Upper lobe of left lung (tissue), 6 donors: ENCODE results near the gene ASB13. TPM values are rescaled to one million over a fixed set of nuclear protein-coding genes. Genes with fewer than 3 reads are reported as not detected.

ENCODE experiments used
- ATAC-seq, 2 donors: fragments of 200-7000 bp; cut with Tn5 transposase; one replicate each; pipeline ENCODE4 v1.9.1; 2022; ENCODE audit warnings: mild to moderate bottlenecking in 2 of 2, moderate library complexity in 2 of 2; ENCODE audit not compliant: low FRiP score in 2 of 2
- DNase-seq, 2 donors: peaks; one replicate each; pipeline ENCODE4 v3.0.0-alpha.2; 2019 to 2020
- H3K27ac ChIP-seq, 4 donors: fragments of 200-600 bp; sonication (generic); one replicate each; pipeline ENCODE4 v1.5.1; 2016 to 2019
- H3K27me3 ChIP-seq, 4 donors: fragments of 200-600 bp; sonication (generic); one replicate each; pipeline ENCODE4 v1.5.1; 2017 to 2019
- H3K36me3 ChIP-seq, 4 donors: fragments of 200-600 bp; sonication (generic); one replicate each; pipeline ENCODE4 v1.5.1; 2016 to 2019
- H3K4me1 ChIP-seq, 4 donors: fragments of 200-600 bp; sonication (generic); one replicate each; pipeline ENCODE4 v1.5.1; 2018 to 2019
- H3K4me3 ChIP-seq, 4 donors: fragments of 200-600 bp; sonication (generic); one replicate each; pipeline ENCODE4 v1.5.1; 2017 to 2019; ENCODE audit warnings: mild to moderate bottlenecking in 2 of 4, moderate library complexity in 1 of 4
- H3K9me3 ChIP-seq, 4 donors: fragments of 200-600 bp; sonication (generic); one replicate each; pipeline ENCODE4 v1.5.1; 2018 to 2019
- EP300 ChIP-seq, 4 donors: sonication (generic); formaldehyde crosslinking; IDR thresholded peaks; one replicate each; pipeline ENCODE4 v1.5.1; 2017; ENCODE audit warnings: antibody characterized with exemption in 4 of 4, control low read depth in 2 of 4
- POLR2A ChIP-seq, 4 donors: fragments of 450-650 bp; IDR thresholded peaks; one replicate each; pipeline ENCODE4 v1.5.1; 2016 to 2017; ENCODE audit warnings: antibody characterized with exemption in 4 of 4, mild to moderate bottlenecking in 2 of 4
- POLR2AphosphoS5 ChIP-seq, 2 donors: sonication (generic); formaldehyde crosslinking; IDR thresholded peaks; one replicate each; pipeline ENCODE4 v1.5.1; 2017; ENCODE audit warnings: antibody characterized with exemption in 2 of 2
- WGBS, 2 donors: methylation state at CpG; one replicate each; pipeline ENCODE4 v1.1.5; 2017 to 2018; 5-methylcytosine and 5-hydroxymethylcytosine counted together
- total RNA-seq, 6 donors: library from RNA; depleted of rRNA in 4 of 6; stranded (reverse); fragments of >200 nt in 4 of 6; gene quantifications; one replicate each; pipeline versions ENCODE4 v1.1.0 to v1.2.1, GENCODE V29; 2016 to 2021
- TF ChIP-seq, protein P1 (sequence below), 6 experiments: fragments of 450-650 bp in 4 of 6; fragments of 200-600 bp in 2 of 6; sonication (generic) in 2 of 6; IDR thresholded peaks; one replicate each; pipeline ENCODE4 v1.5.1; 2016 to 2019; ENCODE audit warnings: antibody characterized with exemption in 6 of 6
- donor health status: DM: no; HTN: no; CAD: no; lungs with moderate emphysema.
- donor health status: DM: no; HTN: yes; CAD: no; lungs with severe emphysema.

Gene ASB13
- total RNA-seq, 6 donors from 2014 or later = 6.3 to 32.5 (median 18.2) TPM

- 63 to 70% methylated on average over 8 of the region's 8 CpGs for WGBS, 2 donors
- Histone ChIP-seq H3K36me3 (no peaks in the 10 kb centered on the region), H3K27me3 (no peaks in the 10 kb centered on the region), H3K9me3 (peaks cover 0 to 4% (median 1%) of the 10 kb centered on the region in 4 donors), H3K4me1 (peaks cover 6 to 14% (median 8%) of the 10 kb centered on the region in 4 donors), H3K27ac (no peak overlapping the region), H3K4me3 (no peak overlapping the region)
- ATAC-seq (no peak), DNase-seq (no peak)
- TF ChIP-seq EP300 (IDR thresholded peaks at IDR 0.05) (no peak), POLR2A (IDR thresholded peaks at IDR 0.05) (no peak), POLR2AphosphoS5 (IDR thresholded peaks at IDR 0.05) (no peak)
- TF ChIP-seq, protein P1, sequence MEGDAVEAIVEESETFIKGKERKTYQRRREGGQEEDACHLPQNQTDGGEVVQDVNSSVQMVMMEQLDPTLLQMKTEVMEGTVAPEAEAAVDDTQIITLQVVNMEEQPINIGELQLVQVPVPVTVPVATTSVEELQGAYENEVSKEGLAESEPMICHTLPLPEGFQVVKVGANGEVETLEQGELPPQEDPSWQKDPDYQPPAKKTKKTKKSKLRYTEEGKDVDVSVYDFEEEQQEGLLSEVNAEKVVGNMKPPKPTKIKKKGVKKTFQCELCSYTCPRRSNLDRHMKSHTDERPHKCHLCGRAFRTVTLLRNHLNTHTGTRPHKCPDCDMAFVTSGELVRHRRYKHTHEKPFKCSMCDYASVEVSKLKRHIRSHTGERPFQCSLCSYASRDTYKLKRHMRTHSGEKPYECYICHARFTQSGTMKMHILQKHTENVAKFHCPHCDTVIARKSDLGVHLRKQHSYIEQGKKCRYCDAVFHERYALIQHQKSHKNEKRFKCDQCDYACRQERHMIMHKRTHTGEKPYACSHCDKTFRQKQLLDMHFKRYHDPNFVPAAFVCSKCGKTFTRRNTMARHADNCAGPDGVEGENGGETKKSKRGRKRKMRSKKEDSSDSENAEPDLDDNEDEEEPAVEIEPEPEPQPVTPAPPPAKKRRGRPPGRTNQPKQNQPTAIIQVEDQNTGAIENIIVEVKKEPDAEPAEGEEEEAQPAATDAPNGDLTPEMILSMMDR (IDR thresholded peaks at IDR 0.05) = no peak
These were observed 4.4 kb upstream of the ASB13 start for GRCh38 chr10:5670662-5671375.

GRCh38 chr10:5669604-5670003 is 3.2 kb upstream of the ASB13 start:
- 93 to 96% methylated on average over 1 of the region's 1 CpG for WGBS, 2 donors
- TF ChIP-seq EP300 (IDR thresholded peaks at IDR 0.05) = no peak
- TF ChIP-seq, protein P1 (IDR thresholded peaks at IDR 0.05) = no peak
- TF ChIP-seq POLR2A (IDR thresholded peaks at IDR 0.05) = no peak
- TF ChIP-seq POLR2AphosphoS5 (IDR thresholded peaks at IDR 0.05) = no peak
- Histone ChIP-seq H3K4me1 (peaks cover 7 to 25% (median 10%) of the 10 kb centered on the region in 4 donors), H3K9me3 (peaks cover 0 to 4% (median 1%) of the 10 kb centered on the region in 4 donors), H3K36me3 (no peaks in the 10 kb centered on the region), H3K4me3 (no peak overlapping the region), H3K27ac (no peak overlapping the region), H3K27me3 (no peaks in the 10 kb centered on the region)
- ATAC-seq (no peak), DNase-seq (no peak)

- 80 to 85% methylated on average over 4 of the region's 4 CpGs for WGBS, 2 donors
- no peaks in the 10 kb centered on the region for H3K36me3 ChIP-seq
- ATAC-seq (no peak), DNase-seq (no peak)
- no peak overlapping the region for H3K27ac ChIP-seq
- TF ChIP-seq, protein P1 (IDR thresholded peaks at IDR 0.05) = no peak
- no peak for TF ChIP-seq POLR2AphosphoS5 (IDR thresholded peaks at IDR 0.05)
- no peak for TF ChIP-seq EP300 (IDR thresholded peaks at IDR 0.05)
- TF ChIP-seq POLR2A (IDR thresholded peaks at IDR 0.05) = no peak
- H3K9me3 ChIP-seq = peaks cover 0 to 4% (median 1%) of the 10 kb centered on the region in 4 donors
- no peaks in the 10 kb centered on the region for H3K27me3 ChIP-seq
- peaks cover 7 to 33% (median 11%) of the 10 kb centered on the region in 4 donors for H3K4me1 ChIP-seq
- H3K4me3 ChIP-seq = no peak overlapping the region
These were observed 2.0 kb upstream of the ASB13 start for GRCh38 chr10:5668429-5668828.

GRCh38 chr10:5666841-5667630 is 641 bp upstream of the ASB13 start:
- ATAC-seq = no peak
- Histone ChIP-seq H3K27me3 (no peaks in the 10 kb centered on the region), H3K9me3 (no peaks in the 10 kb centered on the region), H3K27ac (no peak overlapping the region), H3K36me3 (no peaks in the 10 kb centered on the region), H3K4me3 (peak overlapping the region; percentile 15 to 96 (median 86)), H3K4me1 (peaks cover 7 to 33% (median 11%) of the 10 kb centered on the region in 4 donors)
- WGBS, 2 donors = 30 to 32% methylated on average over 15 of the region's 15 CpGs
- no peak for DNase-seq
- TF ChIP-seq, protein P1 (IDR thresholded peaks at IDR 0.05) = no peak
- TF ChIP-seq POLR2A (IDR thresholded peaks at IDR 0.05) (no peak), POLR2AphosphoS5 (IDR thresholded peaks at IDR 0.05) (no peak), EP300 (IDR thresholded peaks at IDR 0.05) (no peak)
